Left ventricle myocardium superior (tissue), 1 donor: Measurements from ENCODE around the gene SERAC1. TPM values are rescaled to one million over a fixed set of nuclear protein-coding genes. Genes with fewer than 3 reads are reported as not detected.

Experiments used
- ATAC-seq: fragments of 200-7000 bp; cut with Tn5 transposase; one replicate; pipeline ENCODE4 v1.9.1; 2020; ENCODE audit warnings: mild to moderate bottlenecking, moderate library complexity
- DNase-seq: peaks from one replicate; pipeline ENCODE4 v3.0.0-alpha.2; 2020
- intact Hi-C: fragments of 100-400 bp; cut with micrococcal nuclease; formaldehyde crosslinking; loops from one replicate; pipeline ENCODE4 v1.11.0; 2022
- total RNA-seq: library from RNA; stranded (reverse); fragmentation: NEBNext Ultra II Directional; extraction: Animal tissue kit (Norgen Biotek cat#: 25700); gene quantifications from one replicate; pipeline ENCODE4 v1.2.1, GENCODE V29; 2021
- donor health status: DM: no; HTN: yes; CAD: no; lungs with severe emphysema.

SERAC1 gene
- total RNA-seq, 1 donor from 2014 or later = 5.6 TPM

- intact Hi-C loops = no loop called here
- ATAC-seq = no peak
- no peak for DNase-seq
Observed at GRCh38 chr6:158150701-158151100, 17.4 kb downstream of the SERAC1 start.

- no peak for ATAC-seq
Observed at GRCh38 chr6:158149641-158150040, 18.4 kb downstream of the SERAC1 start.

GRCh38 chr6:158143700-158144099 lies 24.4 kb downstream of the SERAC1 start:
- ATAC-seq (no peak), DNase-seq (no peak)
- intact Hi-C loops = no loop called here

More at GRCh38 chr6:158149641-158150040, 18.4 kb downstream of the SERAC1 start:
- intact Hi-C loops = no loop called here
- DNase-seq = no peak

GRCh38 chr6:158142789-158143188 lies 25.3 kb downstream of the SERAC1 start:
- DNase-seq (no peak), ATAC-seq (no peak)
- intact Hi-C loops = no loop called here

GRCh38 chr6:158131926-158132325 lies 36.1 kb downstream of the SERAC1 start:
- no peak for DNase-seq
- intact Hi-C loops = no loop called here
- no peak for ATAC-seq

- no peak for DNase-seq
- intact Hi-C loops = no loop called here
- ATAC-seq = no peak
Observed at GRCh38 chr6:158125271-158125670, 42.8 kb downstream of the SERAC1 start.

- no peak for ATAC-seq
- intact Hi-C loops = no loop called here
- no peak for DNase-seq
Observed at GRCh38 chr6:158124288-158124687, 43.8 kb downstream of the SERAC1 start.

GRCh38 chr6:158122048-158122447 lies 46.0 kb downstream of the SERAC1 start:
- no peak for DNase-seq
- no peak for ATAC-seq
- intact Hi-C loops = no loop called here

GRCh38 chr6:158121335-158121734 lies 46.7 kb downstream of the SERAC1 start:
- ATAC-seq (no peak), DNase-seq (no peak)
- intact Hi-C loops = no loop called here

- DNase-seq (no peak), ATAC-seq (no peak)
- intact Hi-C loops = no loop called here
Observed at GRCh38 chr6:158118886-158119285, 49.2 kb downstream of the SERAC1 start.

- no peak for DNase-seq
- no peak for ATAC-seq
- intact Hi-C loops = no loop called here
Observed at GRCh38 chr6:158115508-158115907, 52.6 kb downstream of the SERAC1 start.

- intact Hi-C loops = no loop called here
- no peak for ATAC-seq
Observed at GRCh38 chr6:158115102-158115501, 53.0 kb downstream of the SERAC1 start.

GRCh38 chr6:158113802-158114201 lies 54.3 kb downstream of the SERAC1 start:
- intact Hi-C loops = no loop called here
- ATAC-seq = no peak
- no peak for DNase-seq

More at GRCh38 chr6:158115102-158115501, 53.0 kb downstream of the SERAC1 start:
- no peak for DNase-seq

- ATAC-seq (no peak), DNase-seq (no peak)
- intact Hi-C loops = no loop called here
Observed at GRCh38 chr6:158111987-158112386, 56.1 kb downstream of the SERAC1 start.

GRCh38 chr6:158110986-158111385 lies 57.1 kb downstream of the SERAC1 start:
- ATAC-seq = no peak

GRCh38 chr6:158109748-158110147 lies 58.3 kb downstream of the SERAC1 start:
- no peak for DNase-seq
- intact Hi-C loops = no loop called here
- ATAC-seq = no peak

More at GRCh38 chr6:158110986-158111385, 57.1 kb downstream of the SERAC1 start:
- no peak for DNase-seq
- intact Hi-C loops = no loop called here

GRCh38 chr6:158104696-158105095 lies 63.4 kb downstream of the SERAC1 start:
- DNase-seq (no peak), ATAC-seq (no peak)
- intact Hi-C loops = no loop called here

- no peak for DNase-seq
- ATAC-seq = no peak
- intact Hi-C loops = no loop called here
Observed at GRCh38 chr6:158103228-158103627, 64.8 kb downstream of the SERAC1 start.

- intact Hi-C loops = no loop called here
- DNase-seq (no peak), ATAC-seq (no peak)
Observed at GRCh38 chr6:158095671-158096070, 72.4 kb downstream of the SERAC1 start.

GRCh38 chr6:158095031-158095430 lies 73.0 kb downstream of the SERAC1 start:
- ATAC-seq (no peak), DNase-seq (no peak)
- intact Hi-C loops = no loop called here

- no peak for DNase-seq
- no peak for ATAC-seq
- intact Hi-C loops = no loop called here
Observed at GRCh38 chr6:158092806-158093205, 75.3 kb downstream of the SERAC1 start.

GRCh38 chr6:158087224-158087867 lies 80.7 kb downstream of the SERAC1 start:
- intact Hi-C loops = no loop called here
- ATAC-seq (no peak), DNase-seq (no peak)
